ENCODE data around the gene RPL26. TPM values are rescaled to one million over a fixed set of nuclear protein-coding genes. Genes with fewer than 3 reads are reported as not detected.
A peak's percentile ranks its signal among the peaks of the same experiment; 100 is the strongest.
"Not testable (repeated sequence)": the region's sequence is repeated elsewhere in the genome, so short reads cannot be mapped to it uniquely, and the experiment has no call there.

RPL26 gene
- total and polyA plus RNA-seq, 2 donors = 3,064 to 3,805 TPM

DNA sequence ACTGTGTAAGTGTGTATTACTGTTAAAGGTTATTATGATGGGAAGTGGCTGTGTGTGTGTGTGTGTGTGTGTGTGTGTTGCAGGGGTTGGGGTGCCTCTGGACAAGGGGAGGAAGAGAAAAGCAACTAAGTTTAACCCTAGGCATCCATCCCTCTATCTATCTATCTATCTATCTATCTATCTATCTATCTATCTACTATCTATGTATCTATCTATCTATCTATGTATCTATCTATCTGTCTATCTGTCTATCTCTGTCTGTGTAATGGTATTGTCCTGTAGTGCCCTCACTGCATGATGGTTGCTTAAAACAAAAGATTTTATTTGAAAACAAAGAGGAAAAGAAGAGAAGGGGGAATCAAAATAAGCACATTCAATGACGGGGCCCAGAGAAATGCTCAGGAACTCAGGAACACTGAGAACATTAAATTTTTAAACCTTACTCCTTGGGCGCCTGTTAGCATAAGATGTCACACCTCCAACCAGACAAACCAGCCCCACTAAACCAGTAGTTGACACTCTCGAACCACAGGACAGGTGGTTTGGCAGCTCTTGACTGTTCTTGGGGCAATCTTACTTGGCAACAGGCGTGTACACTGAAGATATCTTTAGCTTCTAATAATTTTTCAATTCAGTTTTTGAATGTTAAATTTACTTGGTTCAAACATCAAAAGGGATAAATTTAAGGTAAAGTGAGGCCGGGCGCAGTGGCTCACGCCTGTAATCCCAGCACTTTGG is 5.1 kb upstream of the RPL26 start:
- DNase-seq (ENCODE audit: extremely low spot score) = no peak
- Histone ChIP-seq H3K27ac (ENCODE audit: low read depth) (no peak overlapping the region), H3K4me3 (ENCODE audit: low read depth, low read length) (no peak overlapping the region), H3K36me3 (ENCODE audit: insufficient read depth) (no peaks in the 10 kb centered on the region), H3K4me1 (ENCODE audit: insufficient read depth) (no peaks in the 10 kb centered on the region)
- WGBS = 90% methylated on average over 7 of the region's 7 CpGs

- no peak for DNase-seq (ENCODE audit: extremely low spot score)
- Histone ChIP-seq H3K4me1 (ENCODE audit: insufficient read depth) (no peaks in the 10 kb centered on the region), H3K4me3 (ENCODE audit: low read depth, low read length) (no peak overlapping the region), H3K27ac (ENCODE audit: low read depth) (no peak overlapping the region), H3K36me3 (ENCODE audit: insufficient read depth) (no peaks in the 10 kb centered on the region)
- WGBS = 62% methylated on average over 6 of the region's 6 CpGs
Observed at GRCh38 chr17:8386841-8387240, 3.8 kb upstream of the RPL26 start.

DNA sequence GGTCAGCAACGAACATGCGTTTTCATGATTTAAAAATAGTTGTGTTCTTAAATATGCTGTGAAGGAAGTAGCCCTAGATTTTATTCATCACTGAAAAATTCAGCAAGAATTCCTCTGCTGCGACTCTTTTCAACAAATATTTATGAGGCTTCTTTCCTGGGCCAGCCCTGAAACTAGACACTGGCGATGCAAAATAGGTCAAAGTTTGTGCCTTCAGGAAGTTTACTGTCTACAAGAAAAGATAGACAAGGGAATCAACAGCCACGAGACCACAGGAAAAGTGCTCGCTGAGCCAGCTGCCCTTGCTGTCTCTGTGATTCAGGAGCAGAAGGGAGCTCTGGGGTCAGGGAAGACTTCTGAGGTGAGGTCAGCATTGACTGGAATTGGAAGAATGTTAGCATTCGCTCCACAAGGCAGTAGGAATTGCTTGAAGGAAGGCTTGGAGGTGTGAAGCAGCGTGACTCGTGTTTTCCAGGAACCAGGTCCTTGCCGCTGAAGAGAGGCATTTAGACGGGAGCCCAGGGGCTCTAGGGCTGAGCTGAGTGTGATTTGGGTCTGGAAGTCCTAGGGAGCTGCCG is 1.9 kb upstream of the RPL26 start:
- WGBS = 60% methylated on average over 12 of the region's 12 CpGs
- no peak for DNase-seq (ENCODE audit: extremely low spot score)
- Histone ChIP-seq H3K4me1 (ENCODE audit: insufficient read depth) (no peaks in the 10 kb centered on the region), H3K4me3 (ENCODE audit: low read depth, low read length) (no peak overlapping the region), H3K27ac (ENCODE audit: low read depth) (no peak overlapping the region), H3K36me3 (ENCODE audit: insufficient read depth) (no peaks in the 10 kb centered on the region)

DNA sequence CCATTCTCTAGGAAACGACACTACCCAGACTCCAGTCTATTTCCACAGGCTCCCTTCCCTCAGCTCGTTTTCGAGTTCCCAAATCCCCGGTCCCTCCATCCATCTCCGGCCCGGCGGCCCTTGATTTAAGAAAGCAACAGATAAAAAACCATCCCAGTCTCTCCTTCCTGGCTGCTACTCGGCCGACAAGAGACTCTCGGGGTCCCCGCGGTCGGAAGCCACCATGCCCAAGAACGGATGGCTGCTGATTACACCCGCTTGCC is 182 bp downstream of the RPL26 start:
- H3K4me3 ChIP-seq (ENCODE audit: low read depth, low read length) = peak overlapping the region; percentile 63
- WGBS = 2% methylated on average over 15 of the region's 15 CpGs
- no peaks in the 10 kb centered on the region for H3K36me3 ChIP-seq (ENCODE audit: insufficient read depth)
- H3K4me1 ChIP-seq (ENCODE audit: insufficient read depth) = no peaks in the 10 kb centered on the region
- no peak for DNase-seq (ENCODE audit: extremely low spot score)
- H3K27ac ChIP-seq (ENCODE audit: low read depth) = no peak overlapping the region

- Histone ChIP-seq H3K4me3 (ENCODE audit: low read depth, low read length) (peak overlapping the region; percentile 63), H3K4me1 (ENCODE audit: insufficient read depth) (no peaks in the 10 kb centered on the region), H3K27ac (ENCODE audit: low read depth) (no peak overlapping the region), H3K36me3 (ENCODE audit: insufficient read depth) (no peaks in the 10 kb centered on the region)
- DNase-seq (ENCODE audit: extremely low spot score) = no peak
- WGBS = 17% methylated on average over 27 of the region's 27 CpGs
Observed at GRCh38 chr17:8382052-8382879, 727 bp downstream of the RPL26 start.

- H3K27ac ChIP-seq (ENCODE audit: low read depth) = no peak overlapping the region
- no peak overlapping the region for H3K4me3 ChIP-seq (ENCODE audit: low read depth, low read length)
- H3K4me1 ChIP-seq (ENCODE audit: insufficient read depth) = no peaks in the 10 kb centered on the region
- H3K36me3 ChIP-seq (ENCODE audit: insufficient read depth) = no peaks in the 10 kb centered on the region
- 66% methylated on average over 3 of the region's 3 CpGs for WGBS
- no peak for DNase-seq (ENCODE audit: extremely low spot score)
Observed at GRCh38 chr17:8380049-8380448, 2.9 kb downstream of the RPL26 start.

- not testable (repeated sequence) for DNase-seq (ENCODE audit: extremely low spot score); H3K4me3 ChIP-seq (ENCODE audit: low read depth, low read length); H3K36me3 ChIP-seq (ENCODE audit: insufficient read depth); H3K27ac ChIP-seq (ENCODE audit: low read depth); H3K4me1 ChIP-seq (ENCODE audit: insufficient read depth)
- WGBS = 85% methylated on average over 8 of the region's 8 CpGs
Observed at GRCh38 chr17:8378117-8378516, 4.9 kb downstream of the RPL26 start.

DNA sequence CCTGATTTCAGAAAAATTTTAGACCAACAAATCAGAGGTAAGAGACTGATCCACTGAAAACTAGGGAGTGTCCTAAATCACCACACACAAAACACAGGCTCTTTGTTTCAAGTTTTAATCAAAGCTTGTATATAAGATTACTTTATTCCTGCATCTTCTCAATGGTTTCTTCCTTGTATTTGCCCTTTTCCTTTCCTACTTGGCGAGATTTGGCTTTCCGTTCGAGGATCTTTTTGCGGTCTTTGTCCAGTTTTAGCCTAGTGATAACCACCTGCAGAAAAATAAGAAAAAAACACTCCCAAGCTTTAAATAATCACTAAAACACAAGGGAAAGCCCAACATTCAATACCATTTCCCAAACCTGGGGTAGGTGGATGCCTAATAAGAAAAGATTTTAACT is 5.6 kb downstream of the RPL26 start:
- Histone ChIP-seq H3K27ac (ENCODE audit: low read depth) (no peak overlapping the region), H3K4me3 (ENCODE audit: low read depth, low read length) (no peak overlapping the region), H3K4me1 (ENCODE audit: insufficient read depth) (no peaks in the 10 kb centered on the region), H3K36me3 (ENCODE audit: insufficient read depth) (no peaks in the 10 kb centered on the region)
- 93% methylated on average over 4 of the region's 4 CpGs for WGBS
- no peak for DNase-seq (ENCODE audit: extremely low spot score)

- 1% methylated on average over 41 of the region's 41 CpGs for WGBS
- peak; percentile 36 for DNase-seq (ENCODE audit: extremely low spot score)
- no peaks in the 10 kb centered on the region for H3K4me1 ChIP-seq (ENCODE audit: insufficient read depth)
- H3K36me3 ChIP-seq (ENCODE audit: insufficient read depth) = no peaks in the 10 kb centered on the region
- peak within 1 kb of the TSS; percentile 79 for H3K27ac ChIP-seq (ENCODE audit: low read depth)
- peak within 1 kb of the TSS; percentile 66 for H3K4me3 ChIP-seq (ENCODE audit: low read depth, low read length)
Observed at GRCh38 chr17:8376271-8377067, 6.5 kb downstream of the RPL26 start, which contains the start of gene KRABD2. Gene KRABD2, minus strand, starts transcription at chr17:8376704.

DNA sequence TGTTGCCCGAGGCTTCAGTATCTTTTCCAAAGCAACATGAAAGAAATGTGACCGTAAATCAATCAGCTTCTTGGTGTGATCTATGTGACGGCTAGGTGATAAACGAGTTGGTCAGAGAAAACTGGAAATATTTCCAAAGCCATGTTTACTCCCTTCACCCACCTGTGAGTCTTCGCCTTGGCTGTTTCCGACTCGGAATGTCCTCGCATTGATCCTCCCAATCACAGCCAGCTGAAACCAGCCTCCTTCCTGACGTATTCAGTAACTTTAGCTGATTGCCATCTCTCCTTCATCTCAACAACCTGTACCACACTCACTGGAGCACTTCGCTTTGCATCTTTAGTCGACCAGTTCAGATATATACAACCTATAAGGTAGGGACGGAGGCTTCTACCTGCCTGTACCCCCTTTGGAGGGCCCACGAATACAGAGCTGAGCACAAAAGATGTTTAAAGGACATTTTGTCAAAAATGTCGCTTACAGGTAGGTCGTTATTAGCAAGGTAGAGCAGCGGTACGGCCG is 7.2 kb downstream of the RPL26 start:
- no peak for DNase-seq (ENCODE audit: extremely low spot score)
- Histone ChIP-seq H3K4me1 (ENCODE audit: insufficient read depth) (no peaks in the 10 kb centered on the region), H3K27ac (ENCODE audit: low read depth) (peak overlapping the region; percentile 15)

DNA sequence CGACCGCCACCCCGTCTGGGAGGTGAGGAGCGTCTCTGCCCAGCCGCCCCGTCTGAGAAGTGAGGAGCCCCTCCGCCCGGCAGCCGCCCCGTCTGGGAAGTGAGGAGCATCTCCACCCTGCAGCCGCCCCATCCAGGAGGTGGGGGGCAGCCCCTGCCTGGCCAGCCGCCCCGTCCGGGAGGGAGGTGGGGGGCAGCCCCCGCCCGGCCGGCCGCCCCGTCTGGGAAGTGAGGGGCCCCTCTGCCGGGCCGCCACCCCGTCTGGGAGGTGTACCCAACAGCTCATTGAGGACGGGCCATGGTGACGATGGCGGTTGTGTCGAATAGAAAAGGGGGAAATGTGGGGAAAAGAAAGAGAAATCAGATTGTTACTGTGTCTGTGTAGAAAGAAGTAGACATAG is 9.1 kb downstream of the RPL26 start:
- not testable (repeated sequence) for H3K27ac ChIP-seq (ENCODE audit: low read depth); DNase-seq (ENCODE audit: extremely low spot score); H3K4me1 ChIP-seq (ENCODE audit: insufficient read depth); H3K4me3 ChIP-seq (ENCODE audit: low read depth, low read length); H3K36me3 ChIP-seq (ENCODE audit: insufficient read depth)
- 94% methylated on average over 26 of the region's 26 CpGs for WGBS

More for the DNA sequence above, 7.2 kb downstream of the RPL26 start:
- WGBS = 15% methylated on average over 18 of the region's 18 CpGs
- Histone ChIP-seq H3K36me3 (ENCODE audit: insufficient read depth) (no peaks in the 10 kb centered on the region), H3K4me3 (ENCODE audit: low read depth, low read length) (peak overlapping the region; percentile 66)

- DNase-seq (ENCODE audit: extremely low spot score) = no peak
- H3K4me1 ChIP-seq (ENCODE audit: insufficient read depth) = no peaks in the 10 kb centered on the region
- 88% methylated on average over 7 of the region's 7 CpGs for WGBS
- H3K36me3 ChIP-seq (ENCODE audit: insufficient read depth) = no peaks in the 10 kb centered on the region
- no peak overlapping the region for H3K4me3 ChIP-seq (ENCODE audit: low read depth, low read length)
- no peak overlapping the region for H3K27ac ChIP-seq (ENCODE audit: low read depth)
Observed at GRCh38 chr17:8372422-8372821, 10.6 kb downstream of the RPL26 start.

GRCh38 chr17:8371786-8372185 is 11.2 kb downstream of the RPL26 start:
- Histone ChIP-seq H3K4me3 (ENCODE audit: low read depth, low read length) (no peak overlapping the region), H3K27ac (ENCODE audit: low read depth) (no peak overlapping the region), H3K4me1 (ENCODE audit: insufficient read depth) (no peaks in the 10 kb centered on the region), H3K36me3 (ENCODE audit: insufficient read depth) (no peaks in the 10 kb centered on the region)
- no peak for DNase-seq (ENCODE audit: extremely low spot score)
- 63% methylated on average over 4 of the region's 4 CpGs for WGBS
